Astrocyte (in vitro differentiated cells and primary cell): ENCODE results near the gene CUEDC1.

Experiments
- CTCF ChIP-seq: IDR thresholded peaks from 2 replicates; pipeline ENCODE4 v1.5.1; 2011; ENCODE audit warnings: low read depth, mild to moderate bottlenecking, inconsistent platforms, low read length, moderate library complexity; ENCODE audit not compliant: insufficient read depth
- EZH2 ChIP-seq: IDR thresholded peaks from 2 replicates; pipeline ENCODE4 v1.6.1; 2012; ENCODE audit warnings: mild to moderate bottlenecking, low read length, inconsistent platforms; ENCODE audit not compliant: insufficient read depth

DNA sequence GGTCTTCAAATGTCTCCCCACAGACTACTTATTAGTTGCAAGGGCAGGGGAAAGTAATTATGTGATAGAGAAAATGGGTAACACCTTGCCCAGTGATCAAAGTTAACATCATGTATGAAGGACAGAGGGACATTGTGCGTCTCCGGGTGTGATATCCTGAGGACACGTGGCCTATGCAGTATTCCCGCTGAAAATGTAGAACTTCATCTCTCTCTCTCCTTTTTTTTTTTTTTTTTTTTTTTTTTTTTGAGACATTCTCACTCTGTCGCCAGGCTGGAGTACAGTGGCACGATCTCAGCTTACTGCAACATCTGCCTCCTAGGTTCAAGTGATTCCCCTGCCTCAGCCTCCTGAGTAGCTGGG, 7.9 kb upstream of the CUEDC1 start:
- TF ChIP-seq EZH2 (no peak), CTCF (no peak)
